Inflammatory macrophage treated with lipopolysaccharide for 1 hour (primary cell): ENCODE data around the gene RUSF1.
A peak's percentile ranks its signal among the peaks of the same experiment; 100 is the strongest.
"Not testable (repeated sequence)": the region's sequence is repeated elsewhere in the genome, so short reads cannot be mapped to it uniquely, and the experiment has no call there.

Source experiments
- DNase-seq, 2 donors: peaks; one replicate each; pipeline ENCODE4 v3.0.0-alpha.2; 2020 to 2022

The RUSF1 gene

DNA sequence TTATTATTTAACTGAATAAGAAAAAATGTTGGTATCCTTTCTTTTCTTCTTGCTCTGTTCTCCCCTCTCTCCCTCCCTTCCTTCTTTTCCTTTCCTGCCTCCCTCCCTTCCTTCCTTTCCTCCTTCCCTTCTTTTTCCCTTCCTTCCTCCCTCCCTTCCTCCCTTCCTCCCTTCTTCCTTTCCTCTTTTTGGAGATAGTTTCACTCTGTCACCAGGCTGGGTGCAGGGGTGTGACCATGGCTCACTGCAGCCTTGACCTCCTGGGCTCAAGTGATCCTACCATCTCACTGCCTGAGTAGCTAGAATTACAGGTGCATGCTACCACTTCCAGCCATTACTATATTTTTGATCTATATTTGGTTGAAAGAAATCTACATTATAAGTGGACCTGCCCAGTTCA, 5.7 kb upstream of the RUSF1 start:
- DNase-seq = no peak

DNA sequence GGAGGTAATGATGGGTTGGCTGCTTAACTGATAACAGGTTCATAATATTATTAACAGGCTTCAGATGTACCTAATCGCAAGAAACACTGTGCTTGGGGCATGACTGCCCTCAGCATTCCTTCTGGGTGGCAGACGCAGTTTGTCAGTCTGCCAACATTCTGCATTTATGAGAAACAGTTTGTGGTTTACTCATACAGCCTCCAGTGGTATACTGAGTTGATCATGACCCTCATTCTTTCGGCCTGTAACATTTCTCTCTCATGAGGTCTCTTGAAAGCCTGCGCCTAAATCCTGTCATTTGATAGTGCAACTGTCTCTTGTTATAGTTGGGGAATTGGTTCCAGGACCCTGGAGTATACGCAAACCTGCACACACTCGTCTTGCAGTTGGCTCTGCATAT, 4.9 kb upstream of the RUSF1 start:
- no peak for DNase-seq

GRCh38 chr16:31508706-31509195, 560 bp upstream of the RUSF1 start:
- DNase-seq = peak; percentile 1 to 19

GRCh38 chr16:31507617-31507928, 618 bp downstream of the RUSF1 start:
- DNase-seq = no peak

- DNase-seq = no peak
Measured at GRCh38 chr16:31505483-31505882, 2.7 kb downstream of the RUSF1 start.

DNA sequence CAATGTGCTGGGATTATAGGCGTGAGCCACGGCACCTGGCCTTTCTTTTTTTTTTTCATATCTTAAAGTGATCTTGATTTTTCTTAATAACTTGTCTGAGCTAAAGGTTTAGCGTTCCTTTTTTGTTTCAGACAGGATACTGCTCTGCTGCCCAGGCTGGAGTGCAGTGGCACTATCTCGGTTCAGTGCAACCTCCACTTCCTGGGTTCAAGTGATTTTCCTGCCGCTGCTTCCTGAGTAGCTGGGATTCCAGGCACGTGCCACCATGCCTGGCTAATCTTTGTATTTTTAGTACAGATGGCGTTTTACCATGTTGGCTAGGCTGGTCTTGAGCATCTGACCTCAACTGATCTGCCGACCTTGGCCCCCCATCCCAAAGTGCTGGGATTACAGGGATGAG, 4.0 kb downstream of the RUSF1 start:
- no peak for DNase-seq

DNA sequence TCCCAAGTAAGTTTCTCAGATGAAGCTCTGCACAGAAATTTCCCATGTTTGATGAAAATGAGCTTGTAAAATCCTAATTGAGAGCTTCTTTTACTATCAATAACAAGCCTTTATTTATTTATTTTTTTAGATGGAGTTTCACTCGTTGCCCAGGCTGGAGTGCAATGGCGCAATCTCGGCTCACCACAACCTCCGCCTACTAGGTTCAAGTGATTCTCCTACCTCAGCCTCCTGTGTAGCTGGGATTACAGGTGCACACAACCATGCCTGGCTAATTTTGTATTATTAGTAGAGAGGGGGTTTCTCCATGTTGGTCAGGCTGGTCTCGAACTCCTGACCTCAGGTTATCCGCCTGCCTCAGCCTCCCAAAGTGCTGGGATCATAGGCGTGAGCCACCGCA, 4.6 kb downstream of the RUSF1 start:
- not testable (repeated sequence) for DNase-seq

DNA sequence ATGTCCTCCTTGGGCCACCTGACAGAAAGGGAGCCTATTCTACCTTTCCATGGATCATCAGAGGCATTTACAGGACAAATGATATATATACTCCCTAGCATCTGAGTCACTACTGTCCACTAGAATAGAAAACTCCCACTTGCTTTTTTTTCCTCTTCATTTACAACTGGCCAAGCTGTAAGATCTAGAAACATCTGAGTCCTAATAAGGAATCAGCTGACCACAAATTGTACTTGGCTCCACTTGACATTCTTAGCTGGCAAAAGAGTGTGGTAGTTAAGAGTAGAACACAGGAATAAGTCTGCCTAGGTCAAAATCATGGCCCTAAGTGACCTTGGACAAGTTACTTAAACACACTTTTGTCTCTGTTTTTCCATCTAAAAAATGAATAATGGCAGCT, 5.2 kb downstream of the RUSF1 start:
- DNase-seq = no peak

DNA sequence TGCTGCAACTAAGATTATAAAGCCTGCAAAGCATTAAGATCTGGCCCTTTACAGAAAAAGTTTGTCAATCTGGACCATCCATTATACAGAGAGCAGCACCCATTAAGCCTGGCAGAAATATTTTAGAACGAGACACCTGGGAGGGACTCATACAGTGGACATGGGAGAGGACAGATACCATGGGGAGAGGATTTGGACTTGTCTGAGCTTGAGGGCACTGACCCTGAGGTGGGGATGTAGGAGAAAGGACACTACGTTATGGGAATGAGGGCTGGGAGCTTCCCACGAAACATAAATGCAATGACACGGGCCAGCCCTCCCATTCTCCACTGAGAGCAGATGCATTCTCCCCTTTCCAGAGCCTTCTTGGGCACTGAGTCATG, 6.2 kb downstream of the RUSF1 start:
- no peak for DNase-seq

DNA sequence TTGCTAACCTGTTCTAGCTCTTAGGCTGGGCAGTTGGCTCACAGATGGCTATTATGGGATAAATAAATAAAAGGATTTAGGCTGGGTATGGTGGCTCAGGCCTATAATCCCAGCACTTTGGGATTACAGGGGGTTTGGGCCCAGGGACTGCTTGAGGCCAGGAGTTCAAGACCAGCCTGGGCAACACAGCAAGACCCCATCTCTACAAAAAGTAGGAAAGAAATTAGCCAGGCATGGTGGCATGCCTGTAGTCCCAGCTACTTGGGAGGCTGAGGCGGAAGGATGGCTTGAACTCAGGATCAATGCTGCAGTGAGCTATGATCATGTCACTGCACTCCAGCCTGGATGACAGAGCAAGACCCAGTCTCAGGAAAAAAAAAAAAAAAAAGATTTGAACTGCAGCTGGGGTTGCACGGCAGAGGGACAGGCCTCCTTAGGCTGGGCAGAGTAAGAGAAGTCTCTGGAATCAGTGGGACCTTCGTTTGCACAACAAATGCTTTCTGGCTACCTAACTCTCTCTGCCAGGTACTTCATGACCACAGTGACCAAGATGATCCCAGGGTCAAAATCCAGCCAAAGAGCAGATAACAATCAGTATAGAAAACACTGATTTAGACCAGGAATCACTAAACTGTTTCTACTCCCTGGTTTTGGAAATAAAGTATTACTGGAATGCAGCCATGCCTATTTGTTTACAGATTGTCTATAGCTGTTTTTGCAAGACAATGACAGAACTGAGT, 6.8 kb downstream of the RUSF1 start:
- DNase-seq = no peak

- no peak for DNase-seq
Measured at GRCh38 chr16:31499928-31500327, 8.3 kb downstream of the RUSF1 start.

- no peak for DNase-seq
Measured at GRCh38 chr16:31498493-31498892, 9.7 kb downstream of the RUSF1 start.

- no peak for DNase-seq
Measured at GRCh38 chr16:31496670-31497069, 11.5 kb downstream of the RUSF1 start.

DNA sequence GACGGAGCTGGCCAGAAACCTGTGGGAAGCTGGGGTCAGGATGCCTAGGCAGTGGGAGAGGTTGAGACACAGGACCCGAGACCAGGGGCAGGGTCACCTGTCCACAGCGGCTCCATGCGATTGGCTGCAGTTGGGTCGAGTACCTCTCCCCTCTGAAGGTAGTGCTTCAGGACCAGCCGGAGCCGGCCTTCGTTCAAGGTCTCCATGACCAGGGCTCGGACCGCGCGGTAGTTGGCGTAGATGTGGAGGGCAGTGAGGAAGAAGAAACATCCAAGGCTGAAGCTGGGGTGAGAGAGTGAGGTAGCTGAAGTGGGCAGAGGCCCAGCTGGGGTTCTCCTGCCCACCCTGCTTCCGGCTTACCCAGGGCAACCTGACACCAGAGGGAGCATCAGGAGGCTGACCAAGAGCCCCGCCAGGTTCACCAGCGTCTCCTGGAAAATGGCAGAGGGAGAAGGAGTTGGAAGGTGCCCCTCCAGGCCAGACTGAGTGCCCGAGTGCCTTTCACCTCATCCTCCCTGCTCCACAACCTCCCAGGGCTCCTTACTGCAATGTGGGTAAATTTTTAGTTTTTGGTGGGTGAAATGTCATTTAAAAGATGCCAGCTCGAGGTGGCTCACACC, 14.6 kb downstream of the RUSF1 start:
- no peak for DNase-seq

GRCh38 chr16:31491778-31492418, 16.3 kb downstream of the RUSF1 start:
- no peak for DNase-seq

DNA sequence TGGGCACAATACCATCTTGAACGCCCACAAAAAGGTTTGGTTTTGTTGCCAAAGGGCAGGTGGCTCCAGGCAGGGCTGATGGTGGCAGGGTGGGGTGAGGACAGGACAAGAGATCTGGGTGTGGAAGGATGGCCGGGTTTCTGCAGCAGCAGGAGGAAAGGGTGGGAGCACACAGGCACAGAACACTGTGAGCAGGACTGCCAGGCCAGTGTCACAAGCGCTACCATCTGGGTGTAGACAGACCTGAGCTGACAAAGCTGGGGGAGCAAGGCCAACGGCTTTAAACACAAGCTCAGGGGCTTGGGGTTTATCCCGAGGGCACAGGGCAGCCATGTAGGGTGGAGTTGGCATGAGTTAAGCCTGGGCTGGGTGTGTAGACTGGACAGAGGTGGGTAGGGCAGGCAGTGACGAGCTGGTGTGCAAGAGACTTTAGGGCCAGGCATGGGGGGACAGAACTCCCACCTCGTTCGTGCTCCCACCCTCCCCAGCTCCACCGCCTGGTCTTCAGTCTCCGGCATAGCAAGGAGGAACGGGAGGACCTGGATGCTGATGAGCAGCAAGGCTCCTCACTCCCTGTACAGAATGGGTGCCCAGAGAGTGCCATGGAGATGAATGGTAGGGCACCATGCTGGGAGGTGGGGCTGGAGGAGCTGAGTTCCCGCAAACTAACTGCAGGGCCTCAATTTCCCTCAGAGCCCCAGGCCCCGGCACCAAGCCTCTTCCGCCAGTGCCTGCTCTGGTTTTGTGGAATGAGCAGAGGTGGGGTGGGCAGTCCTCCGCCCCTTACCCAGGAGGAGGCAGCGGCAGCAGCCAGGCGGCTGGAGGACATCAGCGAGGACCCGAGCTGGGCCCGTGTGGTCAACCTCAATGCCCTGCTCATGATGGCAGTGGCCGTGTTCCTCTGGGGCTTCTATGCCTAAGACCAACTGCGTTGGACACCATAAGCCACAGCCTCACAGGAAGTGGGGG, 18.3 kb downstream of the RUSF1 start:
- DNase-seq = no peak

DNA sequence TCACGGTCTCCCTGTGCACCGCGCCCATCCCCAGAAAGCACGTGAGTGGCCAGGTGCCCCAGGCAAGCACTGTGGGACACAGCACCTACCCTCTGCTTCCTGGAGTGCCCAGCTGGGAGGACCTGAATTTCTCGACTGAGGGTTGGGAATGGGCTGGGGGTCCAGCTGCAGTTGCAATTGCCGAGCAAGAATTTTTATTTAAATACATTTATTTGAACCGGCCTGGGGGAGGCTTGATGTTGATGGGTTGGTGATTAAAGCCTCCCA, 19.0 kb downstream of the RUSF1 start:
- DNase-seq = no peak

DNA sequence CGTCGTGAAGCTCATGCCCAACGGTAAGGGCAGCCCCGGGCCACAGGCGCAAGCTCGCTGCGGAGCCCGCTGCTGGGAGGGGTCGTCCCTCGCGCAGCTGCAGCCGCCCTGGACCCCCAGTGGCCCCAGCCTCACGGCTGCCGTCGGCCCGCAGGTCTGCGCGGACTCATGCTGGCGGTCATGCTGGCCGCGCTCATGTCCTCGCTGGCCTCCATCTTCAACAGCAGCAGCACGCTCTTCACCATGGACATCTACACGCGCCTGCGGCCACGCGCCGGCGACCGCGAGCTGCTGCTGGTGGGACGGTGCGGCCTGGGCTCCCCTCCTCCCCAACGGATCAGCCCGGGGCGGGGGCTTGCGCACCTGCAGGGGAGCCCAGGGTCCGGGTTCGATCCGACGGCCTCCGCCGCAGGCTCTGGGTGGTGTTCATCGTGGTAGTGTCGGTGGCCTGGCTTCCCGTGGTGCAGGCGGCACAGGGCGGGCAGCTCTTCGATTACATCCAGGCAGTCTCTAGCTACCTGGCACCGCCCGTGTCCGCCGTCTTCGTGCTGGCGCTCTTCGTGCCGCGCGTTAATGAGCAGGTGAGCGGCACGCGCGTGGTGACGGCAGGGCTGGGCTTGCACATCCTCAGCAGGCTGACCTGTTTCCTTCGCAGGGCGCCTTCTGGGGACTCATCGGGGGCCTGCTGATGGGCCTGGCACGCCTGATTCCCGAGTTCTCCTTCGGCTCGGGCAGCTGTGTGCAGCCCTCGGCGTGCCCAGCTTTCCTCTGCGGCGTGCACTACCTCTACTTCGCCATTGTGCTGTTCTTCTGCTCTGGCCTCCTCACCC, 19.5 kb downstream of the RUSF1 start:
- no peak for DNase-seq

DNA sequence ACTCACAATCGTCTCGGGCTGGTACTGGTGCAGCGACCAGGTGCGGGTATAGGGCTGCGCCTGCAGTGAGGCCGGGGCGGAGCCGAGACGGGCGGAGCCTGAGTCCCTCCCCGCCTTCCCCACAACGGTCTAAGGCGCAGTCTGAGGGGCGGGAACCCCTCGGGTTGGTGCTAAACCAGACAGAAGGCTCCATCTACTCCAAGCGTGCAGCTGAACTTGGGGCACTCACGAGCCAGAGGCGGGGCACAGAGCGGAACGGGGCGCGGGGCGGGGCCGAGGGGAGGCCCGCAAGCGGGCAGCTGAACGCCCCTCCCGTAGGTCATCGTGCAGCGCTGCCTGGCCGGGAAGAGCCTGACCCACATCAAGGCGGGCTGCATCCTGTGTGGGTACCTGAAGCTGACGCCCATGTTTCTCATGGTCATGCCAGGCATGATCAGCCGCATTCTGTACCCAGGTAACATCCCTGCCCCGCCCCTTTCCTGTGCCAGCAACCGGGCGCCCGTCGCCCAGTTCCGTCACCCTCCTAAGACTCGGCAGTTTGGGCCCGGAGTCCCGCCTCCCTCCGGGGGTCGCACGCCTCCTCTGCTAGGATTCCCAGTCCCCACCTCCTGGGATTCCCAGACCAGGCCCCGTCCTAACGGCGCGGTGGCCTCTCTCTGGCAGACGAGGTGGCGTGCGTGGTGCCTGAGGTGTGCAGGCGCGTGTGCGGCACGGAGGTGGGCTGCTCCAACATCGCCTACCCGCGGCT, 20.3 kb downstream of the RUSF1 start:
- DNase-seq = peak in 1 of 2 donors; percentile 10

DNA sequence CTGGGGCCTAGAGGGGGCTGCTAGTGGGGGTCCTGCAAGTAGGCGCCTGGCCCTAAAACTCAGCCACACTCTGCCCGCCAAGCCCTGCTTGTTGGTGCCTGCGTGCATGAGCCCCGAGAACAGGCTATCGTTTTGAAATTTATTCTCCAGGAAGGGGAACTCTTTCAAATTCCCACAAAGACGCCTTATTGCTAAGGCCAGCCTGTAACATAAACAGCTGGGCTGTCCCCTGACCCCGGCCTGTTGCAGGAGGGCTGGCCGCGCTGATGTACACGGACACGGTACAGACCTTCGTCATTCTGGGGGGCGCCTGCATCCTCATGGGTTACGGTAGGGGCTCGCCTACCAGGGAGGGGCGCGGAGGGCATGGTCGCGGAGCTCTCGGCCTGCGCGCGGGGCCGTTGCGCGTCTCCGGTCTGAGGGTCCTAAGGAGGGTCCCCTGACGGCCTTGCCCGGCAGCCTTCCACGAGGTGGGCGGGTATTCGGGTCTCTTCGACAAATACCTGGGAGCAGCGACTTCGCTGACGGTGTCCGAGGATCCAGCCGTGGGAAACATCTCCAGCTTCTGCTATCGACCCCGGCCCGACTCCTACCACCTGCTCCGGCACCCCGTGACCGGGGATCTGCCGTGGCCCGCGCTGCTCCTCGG, 21.0 kb downstream of the RUSF1 start:
- DNase-seq = peak; percentile 19 to 23

DNA sequence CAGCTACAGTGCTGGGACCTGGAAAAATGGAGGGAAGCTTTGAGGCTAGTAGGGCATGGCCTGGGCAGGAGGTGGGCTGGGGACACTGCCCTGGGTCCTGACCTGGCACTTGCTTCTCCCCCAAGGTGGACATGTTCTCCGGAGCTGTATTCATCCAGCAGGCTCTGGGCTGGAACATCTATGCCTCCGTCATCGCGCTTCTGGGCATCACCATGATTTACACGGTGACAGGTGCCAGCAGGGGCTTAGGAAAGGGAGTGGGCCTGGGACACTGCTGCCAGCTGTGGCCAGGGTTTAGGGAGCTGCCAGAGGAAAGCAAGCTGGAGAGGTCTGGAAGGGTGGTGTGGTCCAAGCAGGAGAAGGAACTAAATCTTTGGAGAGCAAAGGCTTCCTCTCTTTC, 22.1 kb downstream of the RUSF1 start:
- DNase-seq = no peak
